ENCODE measurements around the gene TMEM269.

TMEM269 gene

GRCh38 chr1:42837709-42838108 is 52.9 kb downstream of the TMEM269 start:
- no peaks in the 10 kb centered on the region for H3K27me3 ChIP-seq (ENCODE audit: insufficient read depth, low read depth, severe bottlenecking)
- H3K27ac ChIP-seq: peak overlapping the region; percentile 13; the same call in 1 of the 2 replicates
- no peak for TF ChIP-seq CTCF (IDR thresholded peaks at IDR 0.05; ENCODE audit: low read depth, low read length)
- H3K36me3 ChIP-seq: no peaks in the 10 kb centered on the region
- no peaks in the 10 kb centered on the region for H3K9me3 ChIP-seq (ENCODE audit: severe bottlenecking)
- no peak overlapping the region for H3K4me3 ChIP-seq (ENCODE audit: low read depth, low read length)
- DNase-seq: no peak

DNA sequence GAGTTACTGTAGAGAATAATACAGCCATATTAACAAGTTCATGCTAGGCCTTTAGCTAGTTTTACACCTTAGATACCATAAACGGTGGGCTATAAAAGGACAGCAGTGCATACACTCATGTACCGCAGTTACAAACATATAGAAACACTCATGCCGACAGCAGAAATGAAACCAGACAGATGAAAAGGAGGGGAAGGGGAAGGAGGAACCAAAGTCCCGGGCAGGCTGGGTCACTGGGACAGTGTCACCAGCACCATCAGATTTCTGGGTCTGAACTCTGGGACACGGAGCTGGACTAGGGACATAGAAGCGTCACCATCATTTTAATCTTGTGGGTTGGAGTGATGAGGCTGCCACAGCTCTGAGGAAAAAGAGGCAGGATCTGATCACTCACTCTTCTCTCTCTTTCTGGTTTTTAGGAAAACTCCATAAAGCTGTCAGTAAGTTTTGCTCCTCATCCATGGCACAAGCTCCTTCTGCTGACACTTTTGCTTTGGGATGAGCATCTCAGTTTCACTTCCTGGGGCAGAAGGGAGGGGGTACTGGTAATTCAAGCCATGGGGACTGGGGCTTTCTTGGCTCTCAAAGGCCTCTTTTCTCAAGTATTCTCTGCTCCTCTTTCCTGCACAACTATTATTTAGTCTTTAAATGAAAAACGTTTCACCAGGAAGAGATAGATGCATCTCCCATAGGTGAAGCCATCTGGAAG is 53.8 kb downstream of the TMEM269 start:
- H3K36me3 ChIP-seq: no peaks in the 10 kb centered on the region
- H3K4me3 ChIP-seq (ENCODE audit: low read depth, low read length): no peak overlapping the region
- TF ChIP-seq CTCF (IDR thresholded peaks at IDR 0.05; ENCODE audit: low read depth, low read length): no peak
- H3K27ac ChIP-seq: no peak overlapping the region; the same call in 1 of the 2 replicates
- H3K27me3 ChIP-seq (ENCODE audit: insufficient read depth, low read depth, severe bottlenecking): no peaks in the 10 kb centered on the region
- H3K9me3 ChIP-seq (ENCODE audit: severe bottlenecking): no peaks in the 10 kb centered on the region
- DNase-seq: no peak

- H3K36me3 ChIP-seq: no peaks in the 10 kb centered on the region
- no peaks in the 10 kb centered on the region for H3K27me3 ChIP-seq (ENCODE audit: insufficient read depth, low read depth, severe bottlenecking)
- H3K4me3 ChIP-seq (ENCODE audit: low read depth, low read length): no peak overlapping the region
- no peak overlapping the region for H3K27ac ChIP-seq
- DNase-seq: no peak
- TF ChIP-seq CTCF (IDR thresholded peaks at IDR 0.05; ENCODE audit: low read depth, low read length): no peak
- H3K9me3 ChIP-seq (ENCODE audit: severe bottlenecking): no peaks in the 10 kb centered on the region
Measured at GRCh38 chr1:42841010-42841409, 56.2 kb downstream of the TMEM269 start.

- no peak for TF ChIP-seq CTCF (IDR thresholded peaks at IDR 0.05; ENCODE audit: low read depth, low read length)
- no peaks in the 10 kb centered on the region for H3K36me3 ChIP-seq
- H3K27me3 ChIP-seq (ENCODE audit: insufficient read depth, low read depth, severe bottlenecking): no peaks in the 10 kb centered on the region
- H3K4me3 ChIP-seq (ENCODE audit: low read depth, low read length): no peak overlapping the region
- no peaks in the 10 kb centered on the region for H3K9me3 ChIP-seq (ENCODE audit: severe bottlenecking)
- DNase-seq: no peak
- H3K27ac ChIP-seq: no peak overlapping the region
Measured at GRCh38 chr1:42841440-42842147, 56.8 kb downstream of the TMEM269 start.

- Histone ChIP-seq H3K27me3 (ENCODE audit: insufficient read depth, low read depth, severe bottlenecking) (no peaks in the 10 kb centered on the region), H3K9me3 (ENCODE audit: severe bottlenecking) (no peaks in the 10 kb centered on the region), H3K36me3 (peaks cover 6% of the 10 kb centered on the region), H3K27ac (no peak overlapping the region), H3K4me3 (ENCODE audit: low read depth, low read length) (no peak overlapping the region)
- no peak for DNase-seq
- TF ChIP-seq CTCF (IDR thresholded peaks at IDR 0.05; ENCODE audit: low read depth, low read length): no peak
Measured at GRCh38 chr1:42844592-42845140, 59.9 kb downstream of the TMEM269 start.

Measured in WERI-Rb-1 (cell line).